ENCODE data around the gene PADI4.

DNA sequence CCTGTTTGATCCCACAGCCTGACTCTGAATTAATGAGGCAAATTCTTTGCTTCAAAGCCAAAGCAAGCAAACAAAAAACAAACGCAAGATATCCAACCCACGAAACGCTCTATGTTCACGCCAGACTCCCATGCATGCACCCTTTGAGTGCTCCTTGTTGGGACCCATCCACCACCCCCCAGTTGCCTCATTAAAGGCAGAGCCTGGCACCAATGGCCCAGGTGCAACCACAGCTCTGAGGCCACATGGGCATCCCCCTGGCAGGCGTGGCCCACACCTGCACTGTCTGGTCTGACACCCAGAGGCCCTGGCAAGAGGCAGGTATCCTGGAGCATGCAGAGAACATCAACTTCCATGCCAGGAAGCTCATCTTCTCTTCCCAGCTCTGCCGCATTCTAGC is 1.1 kb upstream of the PADI4 start:
- TF ChIP-seq, protein P1, sequence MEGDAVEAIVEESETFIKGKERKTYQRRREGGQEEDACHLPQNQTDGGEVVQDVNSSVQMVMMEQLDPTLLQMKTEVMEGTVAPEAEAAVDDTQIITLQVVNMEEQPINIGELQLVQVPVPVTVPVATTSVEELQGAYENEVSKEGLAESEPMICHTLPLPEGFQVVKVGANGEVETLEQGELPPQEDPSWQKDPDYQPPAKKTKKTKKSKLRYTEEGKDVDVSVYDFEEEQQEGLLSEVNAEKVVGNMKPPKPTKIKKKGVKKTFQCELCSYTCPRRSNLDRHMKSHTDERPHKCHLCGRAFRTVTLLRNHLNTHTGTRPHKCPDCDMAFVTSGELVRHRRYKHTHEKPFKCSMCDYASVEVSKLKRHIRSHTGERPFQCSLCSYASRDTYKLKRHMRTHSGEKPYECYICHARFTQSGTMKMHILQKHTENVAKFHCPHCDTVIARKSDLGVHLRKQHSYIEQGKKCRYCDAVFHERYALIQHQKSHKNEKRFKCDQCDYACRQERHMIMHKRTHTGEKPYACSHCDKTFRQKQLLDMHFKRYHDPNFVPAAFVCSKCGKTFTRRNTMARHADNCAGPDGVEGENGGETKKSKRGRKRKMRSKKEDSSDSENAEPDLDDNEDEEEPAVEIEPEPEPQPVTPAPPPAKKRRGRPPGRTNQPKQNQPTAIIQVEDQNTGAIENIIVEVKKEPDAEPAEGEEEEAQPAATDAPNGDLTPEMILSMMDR (conservative IDR thresholded peaks at IDR 0.05; ENCODE audit: low read depth, low read length): no peak
- TF ChIP-seq CHD1 (IDR thresholded peaks at IDR 0.05; ENCODE audit: low read depth, low read length) (no peak), POLR2A (IDR thresholded peaks at IDR 0.05; ENCODE audit: low read depth, low read length) (no peak), MXI1 (IDR thresholded peaks at IDR 0.05; ENCODE audit: borderline replicate concordance, low read depth, low read length) (no peak), MAFK (IDR thresholded peaks at IDR 0.05; ENCODE audit: low read depth, low read length) (no peak), SMC3 (IDR thresholded peaks at IDR 0.05; ENCODE audit: low read depth, low read length) (no peak), BHLHE40 (IDR thresholded peaks at IDR 0.05; ENCODE audit: low read depth, low read length) (no peak), RFX5 (IDR thresholded peaks at IDR 0.05; ENCODE audit: low read depth, low read length) (no peak), RAD21 (IDR thresholded peaks at IDR 0.05; ENCODE audit: low read length) (no peak), FOS (IDR thresholded peaks at IDR 0.05; ENCODE audit: low read depth, low read length) (no peak), NFE2L2 (IDR thresholded peaks at IDR 0.05; ENCODE audit: low read depth, low read length) (no peak), RCOR1 (IDR thresholded peaks at IDR 0.05; ENCODE audit: insufficient replicate concordance, low read length) (no peak)
- TF ChIP-seq, protein P2, sequence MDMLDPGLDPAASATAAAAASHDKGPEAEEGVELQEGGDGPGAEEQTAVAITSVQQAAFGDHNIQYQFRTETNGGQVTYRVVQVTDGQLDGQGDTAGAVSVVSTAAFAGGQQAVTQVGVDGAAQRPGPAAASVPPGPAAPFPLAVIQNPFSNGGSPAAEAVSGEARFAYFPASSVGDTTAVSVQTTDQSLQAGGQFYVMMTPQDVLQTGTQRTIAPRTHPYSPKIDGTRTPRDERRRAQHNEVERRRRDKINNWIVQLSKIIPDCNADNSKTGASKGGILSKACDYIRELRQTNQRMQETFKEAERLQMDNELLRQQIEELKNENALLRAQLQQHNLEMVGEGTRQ (IDR thresholded peaks at IDR 0.05; ENCODE audit: low read depth, low read length): no peak
- TF ChIP-seq, protein P3, sequence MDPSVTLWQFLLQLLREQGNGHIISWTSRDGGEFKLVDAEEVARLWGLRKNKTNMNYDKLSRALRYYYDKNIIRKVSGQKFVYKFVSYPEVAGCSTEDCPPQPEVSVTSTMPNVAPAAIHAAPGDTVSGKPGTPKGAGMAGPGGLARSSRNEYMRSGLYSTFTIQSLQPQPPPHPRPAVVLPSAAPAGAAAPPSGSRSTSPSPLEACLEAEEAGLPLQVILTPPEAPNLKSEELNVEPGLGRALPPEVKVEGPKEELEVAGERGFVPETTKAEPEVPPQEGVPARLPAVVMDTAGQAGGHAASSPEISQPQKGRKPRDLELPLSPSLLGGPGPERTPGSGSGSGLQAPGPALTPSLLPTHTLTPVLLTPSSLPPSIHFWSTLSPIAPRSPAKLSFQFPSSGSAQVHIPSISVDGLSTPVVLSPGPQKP (IDR thresholded peaks at IDR 0.05; ENCODE audit: borderline replicate concordance, low read depth, low read length): no peak

Measured in IMR-90 (cell line).